Right lobe of liver (tissue), 6 donors: Measurements from ENCODE around the gene TMOD1. TPM values are rescaled to one million over a fixed set of nuclear protein-coding genes. Genes with fewer than 3 reads are reported as not detected.
A peak's percentile ranks its signal among the peaks of the same experiment; 100 is the strongest.

ENCODE experiments used
- ATAC-seq, 4 donors: fragments of 200-7000 bp; cut with Tn5 transposase; one replicate each; pipeline ENCODE4 v1.9.1; 2020; ENCODE audit warnings: mild to moderate bottlenecking in 4 of 4, moderate library complexity in 4 of 4
- DNase-seq, 3 donors: peaks; one replicate each; pipeline ENCODE4 v3.0.0-alpha.2; 2020
- H3K27ac ChIP-seq, 3 donors: fragments of 200-600 bp; one replicate each; pipeline ENCODE4 v1.8.0; 2022
- H3K27me3 ChIP-seq, 2 donors: fragments of 200-600 bp; one replicate each; pipeline ENCODE4 v1.8.0; 2022
- H3K36me3 ChIP-seq, 4 donors: fragments of 200-600 bp; sonication (generic) in 1 of 4; one replicate each; pipeline versions ENCODE4 v1.5.1 to v1.8.0; 2017 to 2022; ENCODE audit warnings: control low read depth in 1 of 4
- H3K4me1 ChIP-seq, 4 donors: fragments of 200-600 bp; sonication (generic) in 1 of 4; one replicate each; pipeline versions ENCODE4 v1.5.1 to v1.8.0; 2017 to 2022; ENCODE audit warnings: control low read depth in 1 of 4
- H3K4me3 ChIP-seq, 3 donors: fragments of 200-600 bp; one replicate each; pipeline ENCODE4 v1.8.0; 2022
- H3K9me3 ChIP-seq, 4 donors: fragments of 200-600 bp; sonication (generic) in 1 of 4; one replicate each; pipeline versions ENCODE4 v1.5.1 to v1.8.0; 2017 to 2022; ENCODE audit warnings: control low read depth in 1 of 4
- POLR2A ChIP-seq: fragments of 450-650 bp; IDR thresholded peaks from one replicate; pipeline ENCODE4 v1.6.1; 2017; ENCODE audit warnings: antibody characterized with exemption, mild to moderate bottlenecking
- WGBS: methylation state at CpG from one replicate; pipeline ENCODE4 v1.1.6; 2018; ENCODE audit warnings: low coverage, low lambda C conversion rate; ENCODE audit not compliant: insufficient coverage; ENCODE audit errors: missing lambda C conversion rate; 5-methylcytosine and 5-hydroxymethylcytosine counted together
- intact Hi-C, 2 donors: fragments of 100-400 bp; cut with DNase I; formaldehyde crosslinking; loops; one replicate each; pipeline versions ENCODE4 v1.11.2 to v1.14.1; 2022
- total RNA-seq, 6 experiments: library from RNA; depleted of rRNA in 2 of 6; stranded (reverse); fragments of >200 nt in 2 of 6; fragmentation: NEBNext Ultra II Directional in 3 of 6; extraction: Animal tissue kit (Norgen Biotek cat#: 25700) in 3 of 6; gene quantifications; one replicate each; pipeline versions ENCODE4 v1.1.0 to v1.2.4, GENCODE V29; 2016 to 2023
- TF ChIP-seq, protein P1 (sequence below), 4 donors: fragments of 200-600 bp in 3 of 4; fragments of 450-650 bp in 1 of 4; IDR thresholded peaks; one replicate each; pipeline versions ENCODE4 v1.5.1 to v1.8.0; 2016 to 2022; ENCODE audit warnings: antibody characterized with exemption in 4 of 4, mild to moderate bottlenecking in 2 of 4
- donor health status: DM: no; HTN: yes; CAD: no.
- donor health status: DM: no; HTN: no; CAD: no.
- donor health status: DM: no; HTN: no; CAD: no.
- donor health status: DM: no; HTN: yes; CAD: no.
- donor health status: DM: no; HTN: yes; CAD: no.

Gene TMOD1
- total RNA-seq, 6 experiments from 2014 or later, result 5.9 to 14.3 (median 12.7) TPM

DNA sequence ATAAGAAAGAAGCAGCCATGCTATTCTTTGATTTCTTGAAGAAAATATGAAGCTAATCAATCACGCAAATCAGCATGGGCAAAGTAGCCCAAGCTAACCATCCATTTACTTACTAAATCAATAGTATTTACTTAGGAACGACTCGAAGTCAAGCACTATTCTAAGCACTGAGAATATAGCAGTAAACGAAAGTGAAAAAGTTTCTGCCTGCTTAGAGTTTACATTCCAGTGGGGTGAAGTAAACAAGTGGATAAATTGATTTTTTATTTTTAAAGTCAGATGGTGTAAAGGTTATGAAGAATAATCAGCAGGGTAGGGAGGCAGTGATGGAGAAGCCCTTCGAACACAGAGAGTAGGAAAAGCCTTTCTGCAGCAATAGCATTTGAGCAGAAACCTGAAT, 126.2 kb downstream of the TMOD1 start:
- intact Hi-C loops, result no loop called here
- H3K27me3 ChIP-seq, result no peaks in the 10 kb centered on the region
- peak; percentile 56 to 78 (median 70) for ATAC-seq
- peaks cover 0 to 8% (median 0%) of the 10 kb centered on the region in 4 donors for H3K36me3 ChIP-seq
- 20% methylated on average over 5 of the region's 5 CpGs for WGBS
- peak overlapping the region; percentile 31 to 63 (median 39) for H3K27ac ChIP-seq
- H3K4me1 ChIP-seq, result peaks cover 0 to 5% (median 2%) of the 10 kb centered on the region in 4 donors
- TF ChIP-seq, protein P1, sequence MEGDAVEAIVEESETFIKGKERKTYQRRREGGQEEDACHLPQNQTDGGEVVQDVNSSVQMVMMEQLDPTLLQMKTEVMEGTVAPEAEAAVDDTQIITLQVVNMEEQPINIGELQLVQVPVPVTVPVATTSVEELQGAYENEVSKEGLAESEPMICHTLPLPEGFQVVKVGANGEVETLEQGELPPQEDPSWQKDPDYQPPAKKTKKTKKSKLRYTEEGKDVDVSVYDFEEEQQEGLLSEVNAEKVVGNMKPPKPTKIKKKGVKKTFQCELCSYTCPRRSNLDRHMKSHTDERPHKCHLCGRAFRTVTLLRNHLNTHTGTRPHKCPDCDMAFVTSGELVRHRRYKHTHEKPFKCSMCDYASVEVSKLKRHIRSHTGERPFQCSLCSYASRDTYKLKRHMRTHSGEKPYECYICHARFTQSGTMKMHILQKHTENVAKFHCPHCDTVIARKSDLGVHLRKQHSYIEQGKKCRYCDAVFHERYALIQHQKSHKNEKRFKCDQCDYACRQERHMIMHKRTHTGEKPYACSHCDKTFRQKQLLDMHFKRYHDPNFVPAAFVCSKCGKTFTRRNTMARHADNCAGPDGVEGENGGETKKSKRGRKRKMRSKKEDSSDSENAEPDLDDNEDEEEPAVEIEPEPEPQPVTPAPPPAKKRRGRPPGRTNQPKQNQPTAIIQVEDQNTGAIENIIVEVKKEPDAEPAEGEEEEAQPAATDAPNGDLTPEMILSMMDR (IDR thresholded peaks at IDR 0.05), result no peak
- no peak for TF ChIP-seq POLR2A
- H3K9me3 ChIP-seq, result no peaks in the 10 kb centered on the region
- no peak for DNase-seq
- H3K4me3 ChIP-seq, result peak overlapping the region in 2 of 3 donors; percentile 1 to 12

DNA sequence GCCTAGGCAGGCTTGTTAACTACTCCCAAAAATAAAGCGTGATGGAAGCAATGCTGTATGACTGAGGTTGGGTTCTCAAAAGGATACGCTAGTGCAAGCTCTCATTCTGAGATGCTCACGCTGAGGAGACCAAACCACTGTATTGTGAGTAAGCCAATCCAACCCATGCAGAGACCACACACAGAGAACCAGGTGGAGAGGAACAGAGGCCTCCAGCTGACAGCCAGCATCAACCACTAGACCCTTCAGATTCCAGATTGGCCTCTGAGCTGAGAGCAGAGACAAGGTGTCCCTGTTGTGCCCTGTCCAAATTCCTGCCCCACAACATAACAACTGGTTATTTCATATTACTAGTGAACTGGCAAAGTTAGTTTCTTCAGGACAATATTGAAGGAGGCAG, 127.2 kb downstream of the TMOD1 start:
- Histone ChIP-seq H3K4me3 (no peak overlapping the region), H3K4me1 (peaks cover 0 to 5% (median 2%) of the 10 kb centered on the region in 4 donors), H3K36me3 (peaks cover 0 to 8% (median 0%) of the 10 kb centered on the region in 4 donors), H3K27me3 (no peaks in the 10 kb centered on the region), H3K9me3 (no peaks in the 10 kb centered on the region), H3K27ac (no peak overlapping the region)
- DNase-seq (no peak), ATAC-seq (no peak)
- 100% methylated on average over 2 of the region's 3 CpGs for WGBS
- TF ChIP-seq POLR2A, result no peak
- TF ChIP-seq, protein P1 (IDR thresholded peaks at IDR 0.05), result no peak
- intact Hi-C loops, result no loop called here

DNA sequence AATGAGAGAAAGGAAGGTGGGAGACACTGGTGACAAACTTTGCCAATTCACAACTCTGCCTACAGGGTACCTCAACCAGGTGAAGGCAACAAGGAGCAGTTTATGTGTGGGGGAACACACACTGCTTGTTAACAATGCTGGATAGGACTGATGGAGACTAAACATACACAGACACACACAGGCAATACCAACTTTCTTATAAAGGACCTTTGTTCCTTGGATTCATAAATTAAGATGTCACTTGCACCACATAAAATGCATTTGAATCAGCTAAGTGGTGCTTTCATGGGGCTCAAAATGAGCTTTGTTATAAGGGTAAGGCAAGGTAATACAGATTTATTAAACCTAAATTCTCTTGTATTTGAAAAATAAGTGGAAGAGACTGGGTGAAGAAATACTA, 127.7 kb downstream of the TMOD1 start:
- Histone ChIP-seq H3K27ac (no peak overlapping the region), H3K4me1 (peaks cover 0 to 5% (median 2%) of the 10 kb centered on the region in 4 donors), H3K4me3 (no peak overlapping the region), H3K36me3 (peaks cover 0 to 8% (median 0%) of the 10 kb centered on the region in 4 donors), H3K9me3 (no peaks in the 10 kb centered on the region), H3K27me3 (no peaks in the 10 kb centered on the region)
- intact Hi-C loops, result no loop called here
- DNase-seq, result no peak
- no peak for ATAC-seq
- TF ChIP-seq, protein P1 (IDR thresholded peaks at IDR 0.05), result no peak
- no peak for TF ChIP-seq POLR2A

DNA sequence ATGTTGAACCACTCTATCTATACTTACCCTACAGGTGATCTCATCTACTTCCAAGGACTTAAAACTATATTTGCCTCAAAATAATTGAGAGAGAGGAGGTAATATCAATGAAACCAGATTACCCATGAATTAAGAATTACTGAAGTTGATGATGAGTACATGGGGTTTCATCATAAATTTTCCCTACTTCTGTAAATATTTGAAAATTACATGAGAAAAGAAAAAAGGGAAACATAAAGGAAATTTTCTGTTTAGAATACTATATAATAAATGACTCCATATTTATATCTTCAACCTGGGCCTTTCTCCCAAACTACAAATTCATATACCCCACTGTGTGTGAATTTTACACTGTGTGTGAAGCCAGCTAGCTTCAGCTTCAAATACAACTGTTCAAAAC, 129.1 kb downstream of the TMOD1 start:
- no peak for ATAC-seq
- H3K27me3 ChIP-seq, result no peaks in the 10 kb centered on the region
- H3K4me3 ChIP-seq, result no peak overlapping the region
- H3K36me3 ChIP-seq, result peaks cover 0 to 1% (median 0%) of the 10 kb centered on the region in 4 donors
- H3K27ac ChIP-seq, result no peak overlapping the region
- DNase-seq, result no peak
- no peak for TF ChIP-seq POLR2A
- TF ChIP-seq, protein P1 (IDR thresholded peaks at IDR 0.05), result no peak
- H3K9me3 ChIP-seq, result no peaks in the 10 kb centered on the region
- H3K4me1 ChIP-seq, result peaks cover 0 to 18% (median 7%) of the 10 kb centered on the region in 4 donors
- intact Hi-C loops, result no loop called here
